ENCODE data around the gene FBXL15. TPM values are rescaled to one million over a fixed set of nuclear protein-coding genes. Genes with fewer than 3 reads are reported as not detected.

Gene FBXL15
- total and polyA plus RNA-seq, 2 of the 13 experiments (the other 11 are each of a cell fraction or from before 2014, with no cell fraction given): 4.3 to 8.3 TPM

GRCh38 chr10:102420714-102421506 lies at the start of gene FBXL15 (continued):
- TF ChIP-seq KLF16 (CRISPR knock-in tag; IDR thresholded peaks at IDR 0.05) (peak in 1 of 2 experiments; percentile 80; a peak in 1 of 4 replicates), ZFP36 (IDR thresholded peaks at IDR 0.05; ENCODE audit: borderline replicate concordance, low read depth, low read length, partially characterized antibody) (no peak), ZNF672 (CRISPR knock-in tag; IDR thresholded peaks at IDR 0.05) (no peak), PRMT3 (CRISPR knock-in tag; IDR thresholded peaks at IDR 0.05; ENCODE audit: borderline replicate concordance, low read depth) (no peak), ZNF564 (CRISPR knock-in tag; IDR thresholded peaks at IDR 0.05) (peak; percentile 16), SALL2 (CRISPR knock-in tag; IDR thresholded peaks at IDR 0.05) (peak; percentile 86), HIVEP1 (CRISPR knock-in tag; IDR thresholded peaks at IDR 0.05) (peak; percentile 65; the same call in 1 of the 2 replicates), AHR (CRISPR knock-in tag; IDR thresholded peaks at IDR 0.05) (peak; percentile 84), ZNF615 (CRISPR knock-in tag; IDR thresholded peaks at IDR 0.05; ENCODE audit: borderline replicate concordance) (peak; percentile 66; the same call in 1 of the 2 replicates), TBX3 (IDR thresholded peaks at IDR 0.05; ENCODE audit: borderline replicate concordance) (no peak), JARID2 (CRISPR knock-in tag; IDR thresholded peaks at IDR 0.05; ENCODE audit: insufficient replicate concordance) (peak; percentile 76), ERF (CRISPR knock-in tag; IDR thresholded peaks at IDR 0.05) (peak; percentile 88), RFX5 (IDR thresholded peaks at IDR 0.05; ENCODE audit: low read depth, low read length) (peak; percentile 71), SIN3B (IDR thresholded peaks at IDR 0.05; ENCODE audit: low read length) (peak; percentile 90), ZNF263 (CRISPR knock-in tag; IDR thresholded peaks at IDR 0.05) (0 out of 2 replicates have a peak, but pooled peaks have one; percentile 35), GATAD2A (CRISPR knock-in tag; IDR thresholded peaks at IDR 0.05) (peak; percentile 59), MTA1 (CRISPR knock-in tag; IDR thresholded peaks at IDR 0.05; ENCODE audit: borderline replicate concordance) (no peak; the same call in 1 of the 2 replicates)
- TF ChIP-seq, protein P1, sequence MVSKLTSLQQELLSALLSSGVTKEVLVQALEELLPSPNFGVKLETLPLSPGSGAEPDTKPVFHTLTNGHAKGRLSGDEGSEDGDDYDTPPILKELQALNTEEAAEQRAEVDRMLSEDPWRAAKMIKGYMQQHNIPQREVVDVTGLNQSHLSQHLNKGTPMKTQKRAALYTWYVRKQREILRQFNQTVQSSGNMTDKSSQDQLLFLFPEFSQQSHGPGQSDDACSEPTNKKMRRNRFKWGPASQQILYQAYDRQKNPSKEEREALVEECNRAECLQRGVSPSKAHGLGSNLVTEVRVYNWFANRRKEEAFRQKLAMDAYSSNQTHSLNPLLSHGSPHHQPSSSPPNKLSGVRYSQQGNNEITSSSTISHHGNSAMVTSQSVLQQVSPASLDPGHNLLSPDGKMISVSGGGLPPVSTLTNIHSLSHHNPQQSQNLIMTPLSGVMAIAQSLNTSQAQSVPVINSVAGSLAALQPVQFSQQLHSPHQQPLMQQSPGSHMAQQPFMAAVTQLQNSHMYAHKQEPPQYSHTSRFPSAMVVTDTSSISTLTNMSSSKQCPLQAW (CRISPR knock-in tag; IDR thresholded peaks at IDR 0.05): peak; percentile 76
- TF ChIP-seq, protein P2, sequence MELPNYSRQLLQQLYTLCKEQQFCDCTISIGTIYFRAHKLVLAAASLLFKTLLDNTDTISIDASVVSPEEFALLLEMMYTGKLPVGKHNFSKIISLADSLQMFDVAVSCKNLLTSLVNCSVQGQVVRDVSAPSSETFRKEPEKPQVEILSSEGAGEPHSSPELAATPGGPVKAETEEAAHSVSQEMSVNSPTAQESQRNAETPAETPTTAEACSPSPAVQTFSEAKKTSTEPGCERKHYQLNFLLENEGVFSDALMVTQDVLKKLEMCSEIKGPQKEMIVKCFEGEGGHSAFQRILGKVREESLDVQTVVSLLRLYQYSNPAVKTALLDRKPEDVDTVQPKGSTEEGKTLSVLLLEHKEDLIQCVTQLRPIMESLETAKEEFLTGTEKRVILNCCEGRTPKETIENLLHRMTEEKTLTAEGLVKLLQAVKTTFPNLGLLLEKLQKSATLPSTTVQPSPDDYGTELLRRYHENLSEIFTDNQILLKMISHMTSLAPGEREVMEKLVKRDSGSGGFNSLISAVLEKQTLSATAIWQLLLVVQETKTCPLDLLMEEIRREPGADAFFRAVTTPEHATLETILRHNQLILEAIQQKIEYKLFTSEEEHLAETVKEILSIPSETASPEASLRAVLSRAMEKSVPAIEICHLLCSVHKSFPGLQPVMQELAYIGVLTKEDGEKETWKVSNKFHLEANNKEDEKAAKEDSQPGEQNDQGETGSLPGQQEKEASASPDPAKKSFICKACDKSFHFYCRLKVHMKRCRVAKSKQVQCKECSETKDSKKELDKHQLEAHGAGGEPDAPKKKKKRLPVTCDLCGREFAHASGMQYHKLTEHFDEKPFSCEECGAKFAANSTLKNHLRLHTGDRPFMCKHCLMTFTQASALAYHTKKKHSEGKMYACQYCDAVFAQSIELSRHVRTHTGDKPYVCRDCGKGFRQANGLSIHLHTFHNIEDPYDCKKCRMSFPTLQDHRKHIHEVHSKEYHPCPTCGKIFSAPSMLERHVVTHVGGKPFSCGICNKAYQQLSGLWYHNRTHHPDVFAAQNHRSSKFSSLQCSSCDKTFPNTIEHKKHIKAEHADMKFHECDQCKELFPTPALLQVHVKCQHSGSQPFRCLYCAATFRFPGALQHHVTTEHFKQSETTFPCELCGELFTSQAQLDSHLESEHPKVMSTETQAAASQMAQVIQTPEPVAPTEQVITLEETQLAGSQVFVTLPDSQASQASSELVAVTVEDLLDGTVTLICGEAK (IDR thresholded peaks at IDR 0.05): peak; percentile 60
- TF ChIP-seq, protein P2 (CRISPR knock-in tag; IDR thresholded peaks at IDR 0.05): peak; percentile 38; the same call in 1 of the 2 replicates

Data from HepG2 (cell line).